Measurements from ENCODE around the gene UCHL3. TPM values are rescaled to one million over a fixed set of nuclear protein-coding genes. Genes with fewer than 3 reads are reported as not detected.

The UCHL3 gene
- total RNA-seq, 4 donors from 2014 or later: 1.4 to 19.2 (median 11.0) TPM

GRCh38 chr13:75583091-75583490 lies 33.5 kb downstream of the UCHL3 start:
- Histone ChIP-seq H3K9me3 (peaks cover 0 to 11% (median 0%) of the 10 kb centered on the region in 4 donors), H3K4me1 (no peaks in the 10 kb centered on the region), H3K27ac (no peak overlapping the region), H3K36me3 (peaks cover 0 to 19% (median 0%) of the 10 kb centered on the region in 3 donors), H3K27me3 (no peaks in the 10 kb centered on the region), H3K4me3 (no peak overlapping the region)
- TF ChIP-seq EP300 (IDR thresholded peaks at IDR 0.05): no peak
- TF ChIP-seq POLR2A (IDR thresholded peaks at IDR 0.05): no peak
- no peak for DNase-seq (ENCODE audit: low spot score in 2 of 2)

- no peak for TF ChIP-seq CTCF (IDR thresholded peaks at IDR 0.05)
- no peak for TF ChIP-seq EP300 (IDR thresholded peaks at IDR 0.05)
- no peak for TF ChIP-seq POLR2A (IDR thresholded peaks at IDR 0.05)
- Histone ChIP-seq H3K36me3 (peaks cover 0 to 30% (median 0%) of the 10 kb centered on the region in 3 donors), H3K27me3 (no peaks in the 10 kb centered on the region), H3K9me3 (peaks cover 0 to 11% (median 0%) of the 10 kb centered on the region in 4 donors), H3K4me1 (no peaks in the 10 kb centered on the region), H3K27ac (no peak overlapping the region), H3K4me3 (no peak overlapping the region)
- no peak for DNase-seq (ENCODE audit: low spot score in 2 of 2)
These were observed 35.6 kb downstream of the UCHL3 start for GRCh38 chr13:75585153-75585552.

- WGBS, 2 donors: 53 to 56% methylated on average over 1 of the region's 1 CpG
- Histone ChIP-seq H3K4me3 (no peak overlapping the region), H3K9me3 (peaks cover 0 to 11% (median 0%) of the 10 kb centered on the region in 4 donors), H3K27ac (no peak overlapping the region), H3K4me1 (no peaks in the 10 kb centered on the region), H3K36me3 (peaks cover 0 to 39% (median 0%) of the 10 kb centered on the region in 3 donors), H3K27me3 (no peaks in the 10 kb centered on the region)
- DNase-seq (ENCODE audit: low spot score in 2 of 2): no peak
- TF ChIP-seq POLR2A (IDR thresholded peaks at IDR 0.05): no peak
- no peak for TF ChIP-seq CTCF (IDR thresholded peaks at IDR 0.05)
- no peak for TF ChIP-seq EP300 (IDR thresholded peaks at IDR 0.05)
These were observed 38.1 kb downstream of the UCHL3 start for GRCh38 chr13:75587679-75588078.

- Histone ChIP-seq H3K9me3 (no peaks in the 10 kb centered on the region), H3K4me3 (no peak overlapping the region), H3K27me3 (no peaks in the 10 kb centered on the region), H3K4me1 (no peaks in the 10 kb centered on the region), H3K27ac (no peak overlapping the region), H3K36me3 (peaks cover 0 to 10% (median 0%) of the 10 kb centered on the region in 3 donors)
- TF ChIP-seq CTCF (IDR thresholded peaks at IDR 0.05): no peak
- no peak for TF ChIP-seq EP300 (IDR thresholded peaks at IDR 0.05)
- TF ChIP-seq POLR2A (IDR thresholded peaks at IDR 0.05): no peak
- no peak for DNase-seq (ENCODE audit: low spot score in 2 of 2)
- WGBS, 2 donors: 22 to 42% methylated on average over 1 of the region's 1 CpG
These were observed 47.1 kb downstream of the UCHL3 start for GRCh38 chr13:75596657-75597182.

GRCh38 chr13:75600371-75600770 lies 50.8 kb downstream of the UCHL3 start:
- no peaks in the 10 kb centered on the region for H3K4me1 ChIP-seq
- no peaks in the 10 kb centered on the region for H3K9me3 ChIP-seq
- no peak overlapping the region for H3K27ac ChIP-seq
- WGBS, 2 donors: 45 to 56% methylated on average over 4 of the region's 4 CpGs
- DNase-seq (ENCODE audit: low spot score in 2 of 2): no peak
- H3K27me3 ChIP-seq: no peaks in the 10 kb centered on the region
- no peak overlapping the region for H3K4me3 ChIP-seq
- peaks cover 0 to 18% (median 0%) of the 10 kb centered on the region in 3 donors for H3K36me3 ChIP-seq
- TF ChIP-seq EP300 (IDR thresholded peaks at IDR 0.05) (no peak), POLR2A (IDR thresholded peaks at IDR 0.05) (no peak), CTCF (IDR thresholded peaks at IDR 0.05) (no peak)

- peaks cover 0 to 20% (median 0%) of the 10 kb centered on the region in 3 donors for H3K36me3 ChIP-seq
- H3K27me3 ChIP-seq: no peaks in the 10 kb centered on the region
- H3K9me3 ChIP-seq: no peaks in the 10 kb centered on the region
- no peaks in the 10 kb centered on the region for H3K4me1 ChIP-seq
- DNase-seq (ENCODE audit: low spot score in 2 of 2): no peak
- no peak overlapping the region for H3K27ac ChIP-seq
- TF ChIP-seq CTCF (IDR thresholded peaks at IDR 0.05): no peak
- no peak for TF ChIP-seq EP300 (IDR thresholded peaks at IDR 0.05)
- no peak for TF ChIP-seq POLR2A (IDR thresholded peaks at IDR 0.05)
- no peak overlapping the region for H3K4me3 ChIP-seq
- WGBS, 2 donors: 94 to 98% methylated on average over 2 of the region's 2 CpGs
These were observed 53.4 kb downstream of the UCHL3 start for GRCh38 chr13:75603038-75603437.

All from tibial nerve (tissue), 4 donors.